Bronchial epithelial cell (primary cell): ENCODE measurements around the gene IGSF8. TPM values are rescaled to one million over a fixed set of nuclear protein-coding genes. Genes with fewer than 3 reads are reported as not detected.

Experiments
- DNase-seq: peaks from one replicate; pipeline ENCODE4 v3.0.0-alpha.2; 2010; ENCODE audit warnings: low read depth
- FAIRE-seq: peaks from 2 replicates; lab custom pipeline; 2011; peaks lifted over from hg19 to GRCh38; lab: Jason Lieb, UNC
- H3K27me3 ChIP-seq: 2 replicates; pipeline ENCODE4 v1.5.1; 2011; ENCODE audit warnings: low read length; ENCODE audit not compliant: control insufficient read depth, insufficient read depth
- H3K36me3 ChIP-seq: 2 replicates; pipeline ENCODE4 v1.5.1; 2011; ENCODE audit warnings: low read length; ENCODE audit not compliant: control insufficient read depth, insufficient read depth
- H3K4me3 ChIP-seq: 2 replicates; pipeline ENCODE4 v1.5.1; 2011; ENCODE audit warnings: mild to moderate bottlenecking, low read depth, low read length, control low read depth
- CTCF ChIP-seq: IDR thresholded peaks from 2 replicates; pipeline ENCODE4 v1.5.1; 2011; ENCODE audit warnings: mild to moderate bottlenecking, moderate library complexity, low read length, control low read depth, inconsistent platforms; ENCODE audit not compliant: insufficient read depth, severe bottlenecking
- total RNA-seq: library from RNA; depleted of rRNA; stranded (reverse); fragments of >200 nt; gene quantifications from 2 replicates; pipeline ENCODE4 v1.2.1, GENCODE V29; 2014

IGSF8 gene
- total RNA-seq, 1 donor from 2014 or later: 42.6 TPM

GRCh38 chr1:160123726-160124125 lies 25.3 kb upstream of the IGSF8 start:
- H3K27me3 ChIP-seq: no peaks in the 10 kb centered on the region
- H3K4me3 ChIP-seq: no peak overlapping the region
- TF ChIP-seq CTCF: no peak
- DNase-seq (no peak), FAIRE-seq (no peak)
- H3K36me3 ChIP-seq: no peaks in the 10 kb centered on the region

- no peak for FAIRE-seq
Measured at GRCh38 chr1:160122978-160123495, 24.6 kb upstream of the IGSF8 start.

GRCh38 chr1:160121388-160121787 lies 23.0 kb upstream of the IGSF8 start:
- Histone ChIP-seq H3K27me3 (no peaks in the 10 kb centered on the region), H3K4me3 (no peak overlapping the region), H3K36me3 (no peaks in the 10 kb centered on the region)
- FAIRE-seq: no peak
- no peak for TF ChIP-seq CTCF
- DNase-seq: no peak

More at GRCh38 chr1:160122978-160123495, 24.6 kb upstream of the IGSF8 start:
- DNase-seq: no peak
- no peak for TF ChIP-seq CTCF
- Histone ChIP-seq H3K36me3 (no peaks in the 10 kb centered on the region), H3K4me3 (no peak overlapping the region), H3K27me3 (no peaks in the 10 kb centered on the region)

GRCh38 chr1:160120797-160121196 lies 22.4 kb upstream of the IGSF8 start:
- no peaks in the 10 kb centered on the region for H3K27me3 ChIP-seq
- DNase-seq (no peak), FAIRE-seq (no peak)
- TF ChIP-seq CTCF: no peak
- no peaks in the 10 kb centered on the region for H3K36me3 ChIP-seq
- H3K4me3 ChIP-seq: no peak overlapping the region

GRCh38 chr1:160118928-160119327 lies 20.5 kb upstream of the IGSF8 start:
- DNase-seq: no peak
- no peak overlapping the region for H3K4me3 ChIP-seq
- no peak for FAIRE-seq
- no peak for TF ChIP-seq CTCF
- no peaks in the 10 kb centered on the region for H3K36me3 ChIP-seq
- peaks cover 2% of the 10 kb centered on the region for H3K27me3 ChIP-seq

GRCh38 chr1:160117709-160118183 lies 19.3 kb upstream of the IGSF8 start:
- no peak for DNase-seq
- Histone ChIP-seq H3K27me3 (peaks cover 2% of the 10 kb centered on the region), H3K36me3 (no peaks in the 10 kb centered on the region), H3K4me3 (no peak overlapping the region)
- TF ChIP-seq CTCF: no peak
- no peak for FAIRE-seq
